Coronary artery (tissue), 2 donors: ENCODE measurements around the gene SMARCC1.
A peak's percentile ranks its signal among the peaks of the same experiment; 100 is the strongest.

Source experiments
- DNase-seq: peaks from one replicate; pipeline ENCODE4 v3.0.0-alpha.2; 2017; ENCODE audit warnings: low spot score
- H3K27ac ChIP-seq, 2 donors: fragments of 200-600 bp; sonication (generic); one replicate each; pipeline ENCODE4 v1.5.1; 2016 to 2019
- H3K4me3 ChIP-seq: fragments of 200-600 bp; sonication (generic); 2 replicates; pipeline ENCODE4 v1.5.1; 2016; ENCODE audit warnings: mild to moderate bottlenecking, moderate library complexity
- CTCF ChIP-seq: fragments of 200-600 bp; sonication (generic); IDR thresholded peaks from one replicate; pipeline ENCODE4 v1.5.1; 2019; ENCODE audit warnings: antibody characterized with exemption

The SMARCC1 gene

DNA sequence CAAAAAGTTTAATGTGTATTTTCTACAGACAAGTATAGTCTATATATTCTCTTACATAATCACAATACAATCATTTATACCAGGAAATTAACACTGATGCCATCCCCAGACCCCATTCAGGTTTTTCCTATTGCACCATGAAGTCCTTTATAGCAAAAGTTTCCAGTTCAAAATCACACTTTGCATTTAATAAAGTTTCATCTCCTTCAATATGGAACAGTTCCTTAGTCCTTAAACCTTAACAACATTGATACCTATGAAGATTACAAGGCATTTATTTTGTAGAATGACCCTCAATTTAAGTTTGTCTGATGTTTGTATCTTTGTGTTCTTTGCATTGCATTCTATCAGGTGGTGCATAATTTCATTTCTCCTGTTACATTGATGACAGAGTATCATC, 2.0 kb upstream of the SMARCC1 start:
- no peak for DNase-seq
- no peak overlapping the region for H3K27ac ChIP-seq
- H3K4me3 ChIP-seq = no peak overlapping the region
- no peak for TF ChIP-seq CTCF

DNA sequence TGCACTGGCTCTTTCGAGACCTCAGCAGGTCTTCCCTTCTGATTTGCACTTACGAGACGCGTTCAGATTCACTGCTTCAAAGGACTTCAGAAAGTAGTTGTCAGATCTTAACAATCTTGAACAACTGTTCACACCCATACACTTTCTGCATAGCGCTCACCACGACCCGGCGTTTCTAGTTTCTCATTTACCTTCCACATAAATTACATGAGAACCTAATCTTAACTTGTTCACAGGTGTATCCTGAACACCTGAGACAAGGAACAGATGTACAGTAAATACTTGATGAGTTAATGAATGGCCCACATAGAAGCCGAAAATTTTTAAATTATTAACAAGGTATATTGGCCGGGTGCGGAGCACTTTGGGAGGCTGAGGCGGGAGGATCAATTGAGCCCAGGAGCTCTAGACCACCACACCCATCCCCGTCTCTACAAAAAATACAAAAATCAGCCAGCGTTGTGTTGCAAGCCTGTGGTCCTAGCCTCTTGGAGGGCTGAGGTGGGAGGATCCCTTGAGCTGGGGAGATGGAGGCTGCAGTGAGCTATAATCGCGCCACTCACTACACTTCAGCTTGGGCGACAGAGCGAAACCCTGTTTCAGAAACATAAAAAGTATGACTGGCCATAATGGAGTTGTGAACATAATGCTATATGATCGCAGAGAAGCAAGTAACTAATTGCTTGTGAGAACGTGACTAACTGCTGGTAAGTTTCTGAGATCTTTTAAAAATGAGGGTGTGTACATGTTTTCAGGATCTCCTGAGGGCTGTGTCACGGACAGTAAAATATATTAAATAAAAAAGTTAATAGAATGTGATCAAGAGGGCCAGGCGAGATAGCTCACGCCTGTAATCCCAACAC, 984 bp upstream of the SMARCC1 start:
- peak overlapping the region; percentile 79 for H3K4me3 ChIP-seq
- TF ChIP-seq CTCF = no peak
- no peak for DNase-seq
- H3K27ac ChIP-seq = peak overlapping the region; percentile 95 to 99

DNA sequence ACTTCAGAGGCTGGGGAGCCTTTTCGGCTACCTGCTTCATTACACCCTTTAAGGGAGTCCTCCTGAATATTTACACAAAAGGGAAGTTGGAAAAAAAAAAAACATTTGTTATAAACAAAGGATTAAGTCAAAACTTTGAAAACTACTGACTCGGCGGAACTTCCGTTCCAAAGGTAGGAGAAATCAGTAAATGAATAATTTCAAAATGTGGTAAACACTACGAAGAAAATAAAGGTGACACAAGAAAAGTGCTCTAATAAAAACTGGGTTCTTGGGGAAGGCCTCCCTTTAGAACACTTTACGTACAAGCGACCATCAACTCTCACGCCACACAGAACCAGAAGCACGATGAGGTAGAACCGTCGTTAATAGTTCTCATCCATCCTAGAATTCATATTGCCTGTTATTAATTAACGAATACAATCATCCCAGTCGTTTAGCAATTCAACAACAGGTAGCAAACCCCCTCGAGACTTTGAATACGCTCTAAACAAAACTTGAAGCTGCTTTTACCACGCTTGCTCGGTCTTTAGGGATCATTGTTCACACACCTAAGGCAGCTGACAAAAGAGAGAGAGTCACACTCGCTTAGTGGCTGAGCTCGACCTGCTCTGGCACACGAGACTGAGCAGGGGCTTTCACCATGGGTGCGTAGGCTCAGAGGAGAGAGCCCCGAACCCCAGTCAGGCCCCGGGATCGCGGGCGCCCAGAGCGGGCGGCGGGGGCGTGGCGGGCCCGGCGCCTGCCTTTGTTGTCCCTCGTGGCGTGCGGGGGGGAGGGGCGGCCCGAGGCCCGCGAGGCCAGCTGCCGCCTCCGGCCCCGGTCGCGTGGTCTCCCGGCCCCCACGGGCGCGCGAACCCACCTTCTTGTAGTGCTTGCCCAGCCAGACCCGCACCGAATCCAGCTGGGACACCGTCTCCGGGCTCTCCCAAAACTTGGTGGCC, 680 bp downstream of the SMARCC1 start:
- peak overlapping the region; percentile 95 to 99 for H3K27ac ChIP-seq
- no peak for TF ChIP-seq CTCF
- peak; percentile 83 for DNase-seq
- peak overlapping the region; percentile 79 for H3K4me3 ChIP-seq

DNA sequence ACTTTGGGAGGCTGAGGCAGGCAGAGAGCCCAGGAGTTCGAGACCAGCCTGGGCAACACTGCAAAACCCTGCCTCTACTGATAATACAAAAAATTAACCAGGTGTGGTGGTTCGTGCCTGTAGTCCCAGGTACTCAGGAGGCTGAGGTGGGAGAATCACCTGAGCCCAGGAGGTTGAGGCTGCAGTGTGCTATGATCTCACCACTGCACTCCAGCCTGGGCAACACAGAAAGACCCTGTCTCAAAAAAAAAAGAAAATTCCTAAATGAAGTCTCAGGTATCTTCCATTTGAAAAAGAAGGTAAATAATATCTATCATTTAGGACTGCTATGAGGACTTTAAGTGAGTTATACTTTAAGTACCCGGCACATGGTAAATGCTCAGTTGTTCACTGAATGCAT, 2.9 kb downstream of the SMARCC1 start:
- no peak for TF ChIP-seq CTCF
- Histone ChIP-seq H3K4me3 (no peak overlapping the region), H3K27ac (no peak overlapping the region)
- DNase-seq = no peak

DNA sequence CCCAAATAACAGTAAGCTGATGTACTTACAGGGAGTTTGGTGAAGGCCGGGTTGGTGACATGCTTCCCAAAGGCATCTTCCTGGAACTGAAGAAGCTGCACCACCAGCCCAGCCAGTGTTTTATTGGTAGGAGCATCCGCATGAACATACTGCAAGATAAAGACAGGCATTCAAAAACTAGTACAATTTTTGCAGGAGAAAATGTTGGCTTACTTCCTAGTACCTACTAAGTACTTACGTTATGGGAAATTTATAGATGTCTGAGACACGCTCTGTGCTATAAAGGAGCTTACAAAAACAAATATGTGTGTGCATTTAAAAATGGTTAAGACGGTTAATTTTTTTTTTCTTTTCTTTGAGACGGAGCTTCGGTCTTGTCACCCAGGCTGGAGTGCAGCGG, 8.9 kb downstream of the SMARCC1 start:
- TF ChIP-seq CTCF = no peak
- no peak for DNase-seq
- H3K27ac ChIP-seq = no peak overlapping the region
- no peak overlapping the region for H3K4me3 ChIP-seq

- no peak for DNase-seq
These were observed 9.6 kb downstream of the SMARCC1 start for GRCh38 chr3:47772047-47772446.

More at GRCh38 chr3:47772047-47772446, 9.6 kb downstream of the SMARCC1 start:
- Histone ChIP-seq H3K4me3 (no peak overlapping the region), H3K27ac (no peak overlapping the region)
- TF ChIP-seq CTCF = no peak
